Measurements from ENCODE around the gene SLC36A3.
"Not testable (repeated sequence)": the region's sequence is repeated elsewhere in the genome, so short reads cannot be mapped to it uniquely, and the experiment has no call there.

SLC36A3 gene

DNA sequence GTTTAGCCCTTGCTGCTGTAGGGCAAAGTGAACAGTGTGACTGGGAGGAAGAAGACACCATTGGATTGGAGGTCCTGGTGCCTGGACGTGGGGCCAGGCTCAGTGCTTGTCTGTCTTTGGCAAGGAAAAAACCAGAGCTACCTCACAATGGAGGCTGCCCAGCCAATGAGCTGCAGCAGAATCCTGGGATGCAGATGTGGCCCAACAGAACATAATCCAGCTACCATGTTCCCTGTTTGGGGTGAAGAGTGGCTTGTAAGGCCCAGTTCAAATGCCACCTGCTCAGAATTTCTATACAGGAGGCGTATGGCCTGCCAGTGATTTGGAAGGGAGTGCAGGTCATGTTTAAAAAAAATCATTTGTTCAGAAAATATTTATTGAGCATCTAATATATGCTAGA lies at the start of gene SLC36A3:
Gene SLC36A3, minus strand, starts transcription at position 101 of the 400 bp plus-strand sequence. CDS start 412 bp downstream, outside the sequence.
- DNase-seq, result no peak

DNA sequence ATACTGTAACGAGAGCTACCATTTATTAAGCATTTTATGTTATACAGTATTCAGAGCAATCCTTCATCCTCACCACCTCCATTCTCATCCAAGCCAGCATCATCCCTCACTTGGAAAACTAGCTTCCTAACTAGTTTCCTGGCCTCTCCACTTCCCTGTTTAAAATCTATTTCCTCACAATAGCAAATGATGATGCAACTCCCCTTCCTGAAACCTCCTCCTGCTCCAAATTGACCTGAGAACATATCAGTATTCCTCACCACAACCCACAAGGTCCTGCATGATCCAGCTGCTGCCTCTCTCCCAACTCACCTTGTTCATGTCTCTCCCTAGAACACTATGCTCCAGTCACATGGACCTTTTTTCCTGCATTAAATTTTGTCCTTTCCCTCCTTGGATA lies 48.1 kb upstream of the SLC36A3 start:
- no peak for DNase-seq

DNA sequence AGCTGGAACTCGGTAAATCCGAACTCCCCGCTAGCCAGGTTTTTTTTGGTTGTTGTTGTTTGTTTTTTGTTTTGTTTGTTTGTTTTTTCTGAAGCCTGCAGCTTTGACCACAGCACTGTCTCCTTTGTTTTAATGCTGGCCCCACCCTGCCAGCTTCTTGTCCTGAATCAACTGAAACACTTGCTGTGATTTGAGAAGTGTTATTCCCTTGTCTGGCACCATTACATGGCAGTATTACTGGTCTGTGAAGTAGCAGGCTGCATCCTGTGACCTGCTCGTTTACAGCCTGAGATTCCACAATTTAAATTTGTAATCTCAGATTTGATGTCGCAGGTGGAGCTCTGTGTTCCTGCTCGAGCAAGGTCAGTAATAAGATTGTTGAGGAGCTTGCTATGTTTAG lies 45.2 kb upstream of the SLC36A3 start:
- DNase-seq, result no peak

DNA sequence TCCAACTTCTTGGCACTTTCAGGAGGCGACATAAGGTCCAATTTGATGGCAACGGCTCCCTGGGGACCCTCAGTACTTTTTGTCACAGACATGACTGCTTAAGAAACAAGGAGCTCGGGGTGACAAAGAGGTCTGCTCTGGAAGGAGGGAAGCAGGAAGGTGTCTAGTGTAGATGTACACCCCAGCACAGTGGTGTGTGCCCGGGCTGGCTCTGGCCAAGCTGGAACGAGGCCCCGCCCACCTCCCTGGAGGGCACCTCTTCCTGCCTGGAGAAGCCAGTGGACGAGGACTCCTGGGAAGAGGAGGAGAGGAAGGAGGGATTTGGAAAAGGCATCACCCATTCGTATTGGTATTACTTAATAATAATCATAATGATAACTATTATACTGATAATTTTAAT lies 43.8 kb upstream of the SLC36A3 start, which contains the start of gene SLC36A2:
Gene SLC36A2, minus strand, starts transcription at position 191 of the 400 bp plus-strand sequence. Its CDS starts 99 bp downstream, at position 92.
- no peak for DNase-seq

DNA sequence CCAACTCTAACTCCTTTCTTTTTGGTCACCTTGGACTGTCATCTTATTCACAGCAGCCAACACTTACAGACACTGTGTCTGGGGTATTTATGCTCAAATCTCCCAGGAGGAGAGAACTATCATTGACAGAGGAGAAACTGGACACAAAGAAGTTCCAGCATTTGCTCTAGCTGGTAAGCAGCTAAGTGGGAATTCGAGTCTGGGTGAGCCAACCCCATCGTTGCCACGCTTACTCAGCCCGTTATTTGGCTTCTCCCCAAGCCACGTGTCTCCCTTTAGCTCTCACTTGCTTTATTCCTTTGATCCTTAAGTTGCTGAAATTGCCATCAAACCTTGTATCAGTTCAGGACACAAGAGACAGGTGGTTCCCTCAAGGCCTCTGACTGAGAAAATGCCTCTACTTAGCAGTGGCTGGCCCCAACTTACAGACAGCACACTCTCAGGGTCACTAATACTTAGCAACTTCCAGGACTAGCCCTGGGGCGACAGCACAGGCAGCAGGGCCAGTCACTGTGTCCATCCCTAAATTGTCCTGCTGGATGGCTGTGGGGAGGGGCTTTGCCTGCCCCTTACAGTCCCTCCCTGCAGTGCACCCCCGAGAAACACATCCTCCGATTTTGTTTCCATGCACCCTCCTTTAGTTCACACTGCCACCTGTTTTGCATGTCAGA lies 42.4 kb upstream of the SLC36A3 start:
- no peak for DNase-seq

DNA sequence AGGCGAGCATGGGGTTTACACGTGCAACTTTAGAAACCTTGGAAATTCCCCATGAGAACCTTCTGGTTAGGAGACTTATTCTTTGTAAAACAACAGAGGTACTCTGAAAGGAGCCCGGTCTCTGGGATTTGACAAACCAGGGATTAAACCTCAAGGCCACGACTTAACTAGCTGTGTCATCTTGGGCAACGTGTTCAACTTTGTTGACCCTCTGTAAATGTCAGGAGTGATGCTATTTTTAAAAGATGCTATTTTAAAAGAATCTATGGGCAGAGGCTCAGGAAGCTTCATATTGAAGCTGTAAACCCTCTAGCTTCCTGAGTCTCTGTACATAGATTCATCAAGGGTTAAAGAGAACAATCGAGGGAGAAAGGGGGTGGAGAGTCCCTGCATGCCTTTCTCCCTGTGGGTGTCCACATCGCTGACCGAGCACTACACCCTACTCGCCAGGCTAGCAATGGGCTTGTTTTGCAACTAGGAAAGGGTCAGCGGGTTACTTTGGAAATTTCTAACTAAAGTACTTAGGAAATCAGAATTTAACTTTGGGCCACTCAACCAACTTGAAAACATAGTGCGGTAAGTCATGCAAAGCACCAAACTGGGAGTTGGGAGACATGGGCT lies 41.7 kb upstream of the SLC36A3 start:
- no peak for DNase-seq

DNA sequence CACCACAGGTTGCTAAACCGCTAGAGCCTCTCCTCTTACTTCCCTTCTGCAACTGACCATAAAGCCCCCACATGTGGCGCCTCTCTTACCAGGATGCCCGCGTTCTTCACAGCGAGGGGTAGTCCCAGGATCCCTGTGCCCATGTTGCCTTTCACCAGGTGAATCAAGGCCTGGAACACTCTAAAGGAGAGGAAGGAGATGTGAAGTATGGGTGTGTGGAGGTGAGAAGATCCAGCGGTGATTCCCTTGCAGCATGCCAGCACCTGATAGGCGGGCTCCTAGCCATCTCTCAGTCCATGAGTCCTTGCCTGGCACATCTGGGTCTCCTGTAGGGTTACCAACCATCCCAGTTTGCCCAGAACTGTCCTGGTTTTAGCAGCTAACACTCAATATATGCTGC lies 40.5 kb upstream of the SLC36A3 start:
- DNase-seq, result no peak

DNA sequence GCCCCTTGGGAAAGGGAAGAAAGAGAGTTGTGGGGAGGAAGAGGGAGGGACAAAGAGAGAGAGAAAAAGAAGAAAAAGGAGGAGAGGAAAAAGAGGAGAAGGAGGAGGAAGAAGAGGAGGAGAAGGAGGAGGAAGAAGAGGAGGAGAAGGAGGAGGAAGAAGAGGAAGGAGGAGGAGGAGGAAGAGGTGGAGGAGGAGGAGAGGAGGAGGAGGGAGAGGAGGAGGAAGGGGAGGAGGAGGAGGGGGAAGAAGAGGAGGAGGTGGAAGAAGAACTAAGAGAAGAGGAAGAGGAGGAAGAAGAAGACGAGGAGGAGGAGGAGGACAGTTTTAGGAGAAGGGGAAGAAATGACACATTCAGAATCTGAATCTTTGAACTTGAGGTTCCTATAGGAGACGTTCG lies 36.4 kb upstream of the SLC36A3 start:
- no peak for DNase-seq

DNA sequence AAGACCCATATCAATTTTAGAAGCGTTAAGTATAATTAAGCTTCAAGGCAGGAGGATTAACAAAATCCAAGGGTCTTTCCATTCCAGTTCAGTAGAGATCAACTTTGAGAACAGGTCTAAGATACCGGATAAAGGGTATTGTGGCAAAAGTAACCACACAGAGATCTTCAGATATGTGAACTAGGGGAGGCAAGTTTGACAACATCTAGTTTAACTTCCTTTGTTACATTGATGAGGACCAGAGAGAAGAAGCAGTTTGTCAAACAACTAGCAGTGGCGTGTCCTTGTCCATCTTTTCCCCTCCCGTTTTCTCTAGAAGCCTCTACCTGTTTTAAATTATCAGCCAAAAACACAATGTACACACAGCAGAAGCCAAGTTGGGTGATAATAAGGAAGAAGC lies 35.2 kb upstream of the SLC36A3 start:
- no peak for DNase-seq

DNA sequence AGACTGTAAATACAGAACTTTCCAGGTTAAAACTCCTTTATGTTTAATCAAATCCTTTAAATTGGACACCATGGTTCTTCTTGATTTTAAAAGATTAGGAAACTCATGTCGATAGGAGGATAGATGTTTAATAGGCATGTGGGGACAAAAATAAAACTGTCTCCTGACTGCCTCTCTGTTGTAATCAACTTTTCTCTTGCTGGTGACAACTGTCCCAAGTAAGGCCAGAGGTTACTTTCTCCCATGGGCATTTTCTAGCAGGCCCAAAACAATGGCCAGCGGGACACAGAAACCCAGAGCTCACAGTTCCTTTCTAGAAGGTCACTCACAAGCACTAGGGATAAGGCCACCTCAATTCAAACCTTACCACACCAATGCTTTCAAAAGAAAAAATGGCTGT lies 29.3 kb upstream of the SLC36A3 start:
- no peak for DNase-seq

DNA sequence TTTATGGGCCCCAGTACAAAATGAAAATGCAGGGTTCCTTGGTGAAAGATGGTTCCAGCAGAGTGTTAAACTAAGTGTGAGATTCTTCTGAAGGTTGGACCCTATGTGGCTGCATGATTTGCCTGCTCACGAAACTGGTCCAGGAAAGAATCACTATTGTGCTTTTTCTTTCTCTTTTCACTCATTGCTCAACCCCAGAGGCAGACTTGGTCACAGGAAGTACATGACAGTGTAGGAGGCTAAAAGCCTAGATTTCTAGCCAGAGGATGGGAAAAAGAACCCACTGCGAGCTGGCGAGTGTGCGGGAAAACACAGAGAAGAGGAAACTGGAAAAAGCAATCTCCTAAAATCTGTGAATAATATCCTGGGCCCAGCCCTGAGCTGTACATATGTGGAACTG lies 25.2 kb upstream of the SLC36A3 start:
- DNase-seq, result no peak

DNA sequence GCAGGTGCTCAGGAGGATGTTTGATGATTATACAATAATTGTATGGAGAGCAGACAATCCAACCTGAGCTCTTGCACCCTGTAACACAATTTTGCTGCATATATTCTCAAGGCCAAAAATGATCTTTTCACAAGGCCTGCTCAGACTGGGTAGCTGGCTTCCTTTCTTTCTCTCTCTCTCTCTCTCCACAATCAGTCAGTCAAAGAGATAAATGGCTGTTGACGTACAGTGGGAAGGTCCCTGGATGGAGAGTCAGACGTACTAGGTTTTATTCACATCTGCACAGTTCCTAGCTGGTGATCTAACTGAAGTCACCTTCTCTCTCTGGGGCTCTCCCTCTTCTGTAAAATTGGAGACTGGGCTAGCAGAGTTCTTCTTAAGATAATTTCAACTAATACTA lies 24.0 kb upstream of the SLC36A3 start:
- no peak for DNase-seq

DNA sequence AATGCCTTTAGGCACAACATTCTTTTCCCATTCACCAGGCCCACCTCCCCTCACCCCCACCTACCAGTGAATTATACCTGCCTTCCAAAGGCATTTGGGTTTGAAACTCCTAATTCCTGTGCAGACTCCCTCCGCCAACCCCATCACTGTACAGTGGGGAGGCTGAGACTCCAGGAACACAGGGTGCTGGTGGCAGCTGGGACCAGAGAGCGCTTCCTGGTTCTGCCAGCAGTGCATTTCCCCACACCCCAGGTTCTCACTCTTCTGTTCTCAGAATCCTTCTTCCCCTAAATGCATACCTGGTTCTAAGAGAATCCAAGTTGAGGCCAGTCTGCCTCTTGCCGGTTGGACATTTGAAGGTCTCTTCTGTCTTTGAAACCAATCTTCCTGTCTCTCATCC lies 22.7 kb upstream of the SLC36A3 start:
- DNase-seq, result no peak

DNA sequence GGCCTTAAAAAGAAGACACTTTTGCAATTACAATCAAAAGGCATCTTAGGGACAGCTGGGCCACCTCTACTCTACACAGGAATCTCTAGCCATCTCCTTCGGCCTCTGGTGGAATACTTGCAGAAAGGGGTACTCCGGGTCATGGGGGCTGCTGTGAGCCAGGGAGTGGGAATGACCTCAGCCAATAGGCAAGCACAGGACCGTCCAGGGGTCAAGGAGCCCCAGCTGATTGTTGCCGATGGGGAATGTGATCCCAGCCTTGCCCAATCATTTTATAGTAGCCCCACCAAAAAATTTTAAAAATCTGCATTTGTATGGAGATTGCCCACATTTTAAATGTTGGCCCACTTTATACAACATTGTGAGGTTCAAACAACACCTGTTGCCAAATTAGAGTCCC lies 16.9 kb upstream of the SLC36A3 start:
- DNase-seq, result no peak

DNA sequence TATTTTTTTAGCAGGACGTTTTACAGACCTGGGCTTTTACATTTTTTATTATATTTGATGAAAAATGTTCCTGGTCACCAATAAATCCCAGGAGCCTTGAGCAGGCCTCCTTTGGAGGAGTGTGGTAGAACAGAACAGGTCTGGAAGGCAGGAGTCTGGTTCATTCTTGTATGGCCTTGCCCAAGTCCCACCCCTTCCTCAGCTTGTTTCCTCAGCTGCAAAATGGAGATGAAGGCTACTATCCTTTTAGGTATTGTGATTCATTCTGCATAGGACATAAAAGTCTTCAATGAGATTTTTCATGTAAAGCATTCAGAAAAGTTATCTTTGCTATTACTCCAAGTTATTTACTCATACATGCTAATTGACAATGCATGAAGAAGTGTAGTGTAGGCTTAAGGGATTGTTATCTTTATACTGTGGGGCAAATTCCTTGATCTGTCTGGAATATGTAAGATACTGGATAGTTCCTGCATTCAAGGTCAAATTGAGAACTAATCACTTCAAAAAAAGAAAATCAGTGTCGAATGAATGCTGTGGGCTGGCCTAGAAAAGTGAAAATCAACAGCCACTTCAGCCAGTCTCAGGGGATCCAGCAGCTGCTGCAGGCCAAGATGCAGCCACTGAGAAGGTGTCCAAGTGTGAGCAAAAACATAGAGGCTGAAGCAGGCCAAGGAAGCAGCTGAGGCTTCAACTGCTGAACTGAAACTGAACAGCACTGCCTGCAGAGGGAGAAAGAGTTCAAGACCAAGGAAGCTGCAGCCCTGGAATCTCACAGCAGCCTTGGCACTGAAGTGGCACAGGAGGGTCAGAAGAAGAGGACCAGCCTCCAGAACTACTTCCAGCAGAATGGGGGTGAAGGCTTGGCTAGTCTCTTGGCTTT lies 15.5 kb upstream of the SLC36A3 start:
- DNase-seq, result no peak

DNA sequence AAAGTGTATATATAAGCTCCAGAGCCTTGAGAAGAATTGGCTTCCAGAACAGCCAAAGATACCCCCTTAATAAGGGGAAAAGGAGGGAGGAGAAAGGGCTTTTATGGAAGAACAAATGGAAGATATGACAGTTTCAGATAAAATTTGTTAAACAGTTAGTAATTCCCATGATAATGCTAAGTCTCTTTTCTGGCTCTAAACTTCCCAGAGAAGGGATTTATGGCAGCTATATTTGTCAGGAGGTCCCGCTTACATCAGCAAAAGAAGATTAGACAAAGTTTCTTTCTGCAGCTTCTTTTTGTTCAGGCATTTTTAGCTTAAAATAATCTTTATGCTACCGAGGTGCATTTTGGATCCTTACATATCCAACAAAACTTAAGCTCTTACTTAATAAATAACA lies 14.3 kb upstream of the SLC36A3 start:
- no peak for DNase-seq

DNA sequence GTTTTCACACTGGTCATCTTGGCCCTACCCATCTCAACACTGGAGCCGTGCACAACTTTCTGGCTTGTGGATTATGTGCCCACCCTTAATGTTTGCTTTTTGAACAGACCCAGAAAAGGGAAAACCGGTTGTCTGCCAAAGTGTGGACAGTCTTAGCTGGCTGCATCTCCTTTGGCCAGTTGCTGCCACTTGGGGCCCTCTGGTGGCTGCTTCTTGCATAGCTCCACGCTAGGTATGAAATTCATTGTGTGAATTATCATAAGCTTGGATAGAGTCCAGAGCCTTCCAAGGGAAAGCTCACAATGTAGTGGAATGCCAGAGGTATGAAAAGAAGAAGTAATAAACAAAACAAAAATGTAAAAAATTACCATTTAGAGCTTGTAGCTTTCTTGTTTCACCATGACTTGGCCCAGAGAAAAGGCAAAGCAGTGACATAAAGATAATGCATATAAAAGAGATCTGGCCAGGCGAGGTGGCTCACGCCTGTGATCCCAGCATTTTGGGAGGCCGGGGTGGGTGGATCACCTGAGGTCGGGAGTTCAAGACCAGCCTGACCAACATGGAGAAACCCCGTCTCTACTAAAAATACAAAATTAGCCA lies 12.5 kb upstream of the SLC36A3 start:
- DNase-seq, result peak; percentile 79

DNA sequence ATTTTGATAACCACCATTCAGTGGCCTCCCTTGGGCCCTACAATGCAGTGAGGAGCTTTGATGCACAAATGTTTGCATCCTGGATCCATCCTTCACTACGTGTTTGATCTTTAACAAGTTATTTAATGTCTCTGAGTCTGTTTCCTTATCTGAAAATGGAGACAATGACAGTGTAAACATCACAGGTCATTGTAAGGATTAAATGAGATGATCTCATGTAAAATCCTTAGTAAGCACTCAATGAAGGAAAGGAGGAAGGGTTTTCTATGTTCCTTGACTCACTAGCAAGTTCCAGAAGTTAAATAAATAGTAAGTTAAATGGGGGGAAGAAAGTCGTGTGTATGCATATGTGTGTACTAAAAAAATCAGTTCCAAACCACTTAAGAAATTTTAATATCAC lies 9.8 kb upstream of the SLC36A3 start:
- no peak for DNase-seq

DNA sequence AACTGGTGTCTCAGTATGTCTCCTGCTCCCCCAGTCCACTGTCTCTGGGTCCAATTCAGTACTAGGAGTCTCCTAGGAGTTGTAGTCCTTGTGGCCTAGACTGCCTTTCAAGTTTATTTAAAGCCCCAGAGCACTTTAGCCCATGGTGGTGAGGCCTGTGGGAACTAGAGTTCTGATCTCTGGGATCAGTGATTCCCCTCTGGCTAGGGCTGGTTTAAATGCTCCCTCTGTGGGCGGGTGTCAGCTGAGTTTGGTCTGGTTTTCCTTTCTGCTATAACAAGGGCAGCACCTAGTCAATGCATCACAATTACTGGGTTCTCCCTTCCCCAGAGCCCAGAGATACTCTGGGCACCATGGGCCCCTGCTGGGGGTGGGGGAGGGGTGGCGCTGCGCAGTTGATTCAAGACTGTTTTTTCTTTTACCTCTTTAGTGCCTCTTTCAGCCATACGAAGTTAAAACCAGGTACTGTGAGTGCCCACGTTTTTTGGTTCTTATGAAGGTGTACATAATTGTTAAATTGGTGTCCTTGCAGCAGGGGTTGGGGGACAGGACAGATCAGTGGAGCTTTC lies 9.3 kb upstream of the SLC36A3 start:
- DNase-seq, result no peak

DNA sequence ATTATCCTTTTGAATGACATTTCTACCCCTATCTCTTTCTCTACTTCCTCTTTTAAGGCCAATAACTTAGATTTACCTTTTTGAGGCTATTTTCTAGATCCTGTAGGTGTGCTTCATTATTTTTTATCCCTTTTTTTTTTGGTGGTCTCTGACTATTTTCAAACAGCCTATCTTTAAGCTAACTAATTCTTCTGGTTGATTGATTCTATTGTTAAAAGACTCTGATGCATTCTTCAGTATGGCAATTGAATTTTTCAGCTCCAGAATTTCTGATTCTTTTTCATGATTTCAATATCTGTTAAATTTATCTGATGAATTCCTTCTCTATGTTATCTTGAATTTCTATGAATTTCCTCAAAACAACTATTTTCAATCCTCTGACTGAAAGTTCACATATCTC lies 7.4 kb upstream of the SLC36A3 start:
- no peak for DNase-seq

DNA sequence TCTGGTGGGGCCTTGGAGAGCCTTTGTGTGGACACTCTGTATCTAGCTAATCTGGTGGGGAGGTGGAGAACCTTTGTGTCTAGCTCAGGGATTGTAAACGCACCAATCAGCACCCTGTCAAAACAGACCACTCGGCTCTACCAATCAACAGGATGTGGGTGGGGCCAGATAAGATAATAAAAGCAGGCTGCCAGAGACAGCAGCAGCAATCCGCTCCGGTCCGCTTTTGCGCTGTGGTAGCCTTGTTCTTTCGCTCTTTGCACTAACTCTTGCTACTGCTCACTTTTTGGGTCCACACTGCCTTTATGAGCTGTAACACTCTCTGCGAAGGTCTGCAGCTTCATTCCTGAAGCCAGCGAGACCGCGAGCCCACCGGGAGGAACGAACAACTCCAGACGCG lies 6.3 kb upstream of the SLC36A3 start:
- DNase-seq, result not testable (repeated sequence)

DNA sequence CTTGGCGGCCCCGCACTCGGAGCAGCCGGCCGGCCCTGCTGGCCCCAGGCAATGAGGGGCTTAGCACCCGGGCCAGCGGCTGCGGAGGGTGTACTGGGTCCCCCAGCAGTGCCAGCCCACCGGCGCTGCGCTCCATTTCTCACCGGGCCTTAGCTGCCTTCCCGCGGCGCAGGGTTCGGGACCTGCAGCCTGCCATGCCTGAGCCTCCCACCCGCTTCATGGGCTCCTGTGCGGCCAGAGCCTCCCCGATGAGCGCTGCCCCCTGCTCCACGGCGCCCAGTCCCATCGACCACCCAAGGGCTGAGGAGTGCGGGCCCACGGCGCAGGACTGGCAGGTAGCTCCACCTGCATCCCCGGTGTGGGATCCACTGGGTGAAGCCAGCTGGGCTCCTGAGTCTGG lies 5.7 kb upstream of the SLC36A3 start:
- DNase-seq, result not testable (repeated sequence)
